Stimulated activated CD4-positive, alpha-beta T cell treated with anti-CD3 and anti-CD28 coated beads, Interleukin-4, amount 100 ng/mL, for 4 hours (primary cell): Measurements from ENCODE around the gene PPARD.
"Not testable (repeated sequence)": the region's sequence is repeated elsewhere in the genome, so short reads cannot be mapped to it uniquely, and the experiment has no call there.

Experiments used
- DNase-seq, 2 experiments: peaks; one replicate each; pipeline ENCODE4 v3.0.0-alpha.2; 2020

PPARD gene

DNA sequence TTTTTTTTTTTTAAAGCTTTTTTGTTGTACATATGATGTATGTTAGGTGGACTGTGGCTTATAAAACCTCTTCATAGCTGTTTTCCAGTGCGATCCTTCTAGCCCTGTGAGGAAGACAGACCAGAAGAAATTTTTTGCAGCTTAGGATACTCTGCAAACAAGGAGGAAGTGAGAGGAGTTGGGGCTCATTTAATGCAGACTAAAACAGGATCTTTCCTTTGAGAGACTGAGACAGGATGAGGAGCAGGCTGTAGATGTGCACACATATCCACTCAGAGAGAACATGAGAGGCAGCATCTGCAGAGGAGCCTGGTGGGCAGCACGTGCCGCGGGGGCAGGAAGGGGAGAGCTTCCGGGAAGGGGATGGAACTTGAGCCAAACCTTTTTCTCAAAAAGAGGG, 45.7 kb downstream of the PPARD start:
- no peak for DNase-seq

DNA sequence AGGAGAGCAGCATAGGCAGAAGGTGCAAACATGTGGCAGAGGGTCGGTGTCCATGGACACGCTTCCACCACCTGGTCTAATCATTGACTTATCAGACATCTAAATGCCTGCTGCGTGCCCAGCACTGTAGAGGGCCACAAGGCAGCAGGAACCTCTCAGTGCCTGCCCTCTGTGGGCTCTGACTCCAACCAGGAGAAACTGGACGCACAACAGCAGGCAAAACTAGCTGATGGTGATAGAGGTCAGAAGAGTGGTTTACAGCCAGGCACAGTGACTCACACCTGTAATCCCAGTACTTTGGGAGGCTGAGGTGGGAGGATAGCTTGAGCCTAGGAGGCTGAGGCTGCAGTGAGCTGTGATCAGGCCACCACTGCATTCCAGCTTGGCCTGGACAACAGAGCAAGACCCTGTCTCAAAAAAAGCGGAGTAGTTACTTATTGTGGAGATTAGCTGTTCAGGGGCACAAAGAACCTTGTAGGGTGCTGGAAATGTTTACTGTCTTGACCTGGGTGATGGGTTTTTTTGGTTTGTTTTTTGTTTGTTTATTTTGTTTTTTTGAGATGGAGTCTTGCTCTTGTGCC, 46.5 kb downstream of the PPARD start:
- no peak for DNase-seq

DNA sequence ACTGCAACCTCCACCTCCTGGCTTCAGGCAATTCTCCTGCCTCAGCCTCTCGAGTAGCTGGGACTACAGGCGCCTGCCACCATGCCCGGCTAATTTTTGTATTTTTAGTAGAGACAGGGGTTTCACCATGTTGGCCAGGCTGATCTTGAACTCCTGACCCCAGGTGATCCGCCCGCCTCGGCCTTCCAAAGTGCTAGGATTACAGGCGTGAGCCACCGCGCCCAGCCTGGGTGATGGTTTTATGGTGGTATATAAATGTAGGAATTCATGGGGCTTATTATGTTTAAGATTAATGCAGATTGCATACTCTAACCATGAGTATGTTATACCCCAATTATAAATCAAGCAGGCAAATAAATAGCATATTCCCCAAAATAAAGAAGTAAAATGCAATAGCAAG, 47.0 kb downstream of the PPARD start:
- DNase-seq = not testable (repeated sequence)

DNA sequence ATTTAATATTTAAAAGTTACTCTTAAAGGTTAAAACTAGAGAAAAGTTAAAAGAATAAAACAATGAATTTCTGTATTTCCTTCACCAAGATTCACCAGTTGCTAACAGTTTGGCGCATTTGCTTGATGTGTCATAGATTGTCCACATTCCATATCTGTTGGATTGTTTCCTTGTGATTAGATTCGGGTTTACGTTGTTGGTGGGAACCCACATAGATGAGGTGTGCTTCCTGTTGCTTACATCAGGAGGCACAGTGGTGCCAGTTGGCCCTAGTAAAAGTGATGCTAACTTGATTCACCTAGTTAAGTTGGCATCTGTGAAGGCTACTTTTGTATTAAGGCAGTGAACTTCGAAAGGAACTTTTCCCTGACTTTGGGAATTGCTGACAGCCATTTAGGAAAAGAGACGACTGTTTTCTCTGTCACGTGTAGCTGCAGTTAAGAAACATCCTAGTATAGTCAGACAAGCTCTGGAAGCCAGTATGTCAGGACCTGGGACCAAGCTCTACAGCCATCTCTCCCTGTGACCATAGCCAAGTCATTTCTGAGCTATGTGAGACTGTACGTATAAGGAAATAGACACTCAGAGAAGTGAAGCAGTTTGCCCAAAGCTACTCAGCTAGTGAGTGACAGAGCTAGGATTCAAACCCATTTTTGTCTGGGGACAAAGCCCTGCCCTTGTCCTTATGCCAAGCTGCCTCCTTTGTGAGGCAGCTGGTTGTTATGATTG, 49.0 kb downstream of the PPARD start:
- DNase-seq = no peak

DNA sequence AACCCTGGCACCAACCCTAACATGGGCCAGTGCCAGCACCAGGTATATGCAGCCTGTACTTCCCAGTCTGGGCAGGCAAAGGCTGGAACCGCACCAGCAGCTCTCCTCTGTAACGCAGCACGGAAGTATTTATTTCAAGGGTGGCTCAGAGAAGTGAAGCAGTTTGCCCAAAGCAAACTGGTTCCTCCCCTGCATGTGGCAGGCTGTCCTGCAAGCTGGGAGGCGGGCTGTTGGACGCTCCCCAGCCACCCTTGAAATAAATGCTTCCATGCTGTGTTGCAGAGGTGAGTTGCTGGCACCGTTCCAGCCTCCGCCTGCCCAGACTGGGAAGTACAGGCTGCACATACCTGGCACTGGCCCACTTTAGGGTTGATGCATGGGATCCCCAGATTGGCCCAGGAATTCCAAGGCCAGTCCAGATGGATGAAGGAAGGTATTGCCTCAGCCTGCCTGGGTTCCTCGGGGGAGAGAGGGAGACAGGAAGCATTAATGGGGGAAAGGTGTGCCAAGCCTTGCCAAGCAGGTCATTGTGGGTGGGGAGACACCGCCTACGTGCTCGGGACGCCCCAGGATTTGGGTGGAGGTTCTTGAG, 49.8 kb downstream of the PPARD start:
- DNase-seq = no peak

DNA sequence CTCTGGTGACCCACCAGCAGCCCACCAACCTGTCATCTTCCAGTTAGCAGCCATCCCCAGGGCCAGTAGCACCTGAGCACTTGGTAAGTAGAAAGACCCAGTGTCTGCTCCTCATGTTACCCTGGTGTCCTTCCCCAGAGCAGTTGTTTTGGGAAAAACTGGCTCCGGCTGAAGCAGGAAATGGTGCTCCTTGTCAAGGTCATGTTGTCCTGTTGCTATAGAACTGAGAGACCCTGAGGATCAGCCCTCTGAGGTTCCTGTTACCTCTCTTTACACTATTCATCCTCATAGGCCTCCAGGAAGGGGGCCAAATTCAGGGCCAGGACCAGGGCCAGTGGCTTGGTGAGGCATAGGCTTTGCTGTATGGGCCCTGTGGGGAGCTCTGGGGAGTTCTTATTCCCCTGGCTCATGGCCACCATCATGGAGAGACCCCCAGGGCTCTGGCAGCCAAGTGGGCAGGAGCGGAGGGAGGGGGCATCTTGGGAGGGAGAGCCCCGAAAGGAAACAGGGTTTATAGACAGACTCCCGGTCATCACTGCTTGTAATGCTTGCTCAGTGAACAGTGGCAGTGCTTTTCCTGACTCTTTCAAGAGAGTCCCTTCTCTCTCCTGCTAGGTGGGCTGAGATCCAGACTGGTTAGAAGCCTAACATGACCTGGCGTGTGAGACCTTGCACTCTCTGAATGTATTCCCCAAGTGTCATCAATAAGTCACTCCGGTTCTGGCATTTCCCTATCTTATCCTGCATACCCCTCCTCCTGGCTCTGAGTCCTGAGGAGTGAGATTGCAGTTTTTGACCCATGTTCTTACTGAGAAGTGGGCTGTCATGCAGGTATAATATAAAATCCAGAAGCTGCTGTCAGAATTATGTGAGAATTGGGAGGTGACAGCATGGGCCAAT, 50.7 kb downstream of the PPARD start:
- DNase-seq = no peak

DNA sequence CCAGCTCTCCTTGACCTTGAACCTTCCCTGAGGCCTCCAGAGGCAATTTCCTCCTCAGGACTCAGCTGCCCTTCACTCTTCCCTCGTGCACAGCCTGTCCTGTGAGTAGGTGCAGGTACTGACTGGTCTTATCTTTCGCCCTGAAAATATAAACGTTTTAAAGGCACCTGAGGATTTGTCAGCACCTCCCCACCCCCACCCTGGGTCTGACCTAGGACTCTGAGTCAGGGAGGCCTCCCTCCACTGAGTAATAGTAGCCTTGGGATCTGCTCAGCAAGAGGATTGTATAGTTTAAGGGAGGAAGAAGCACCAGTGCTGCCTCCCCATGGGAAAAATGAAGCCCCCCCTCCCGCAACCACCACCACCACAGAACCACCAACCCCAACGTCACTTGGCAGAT, 54.6 kb downstream of the PPARD start:
- no peak for DNase-seq

DNA sequence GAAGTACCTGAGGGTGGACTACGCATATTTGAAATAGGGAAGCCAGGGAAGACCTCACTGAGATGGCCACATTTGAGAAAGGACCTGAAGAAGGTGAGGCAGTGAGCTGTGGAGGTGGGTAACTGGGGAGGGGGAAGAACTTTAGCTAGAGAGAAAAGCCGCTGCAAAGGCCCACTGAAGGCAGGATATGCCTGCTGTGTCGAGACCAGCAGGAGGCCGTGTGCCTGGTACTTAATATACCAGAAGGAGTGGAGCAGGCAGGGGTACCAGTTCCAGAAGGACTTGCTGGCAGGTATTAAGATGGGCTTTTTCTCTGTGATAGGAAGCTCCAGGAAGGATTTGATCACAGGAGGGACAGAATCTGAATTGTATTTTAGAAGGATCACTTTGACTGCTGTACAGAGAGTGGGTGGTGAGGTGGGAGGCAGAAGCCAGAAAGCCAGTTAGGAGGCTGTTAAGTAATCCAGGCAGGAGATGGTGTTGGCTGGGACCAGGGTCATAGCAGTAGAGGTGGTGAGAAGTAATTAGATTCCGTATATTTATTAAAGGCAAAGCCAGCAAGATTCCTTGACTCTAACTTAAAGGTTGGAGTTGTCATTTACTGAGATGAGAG, 55.6 kb downstream of the PPARD start:
- no peak for DNase-seq

DNA sequence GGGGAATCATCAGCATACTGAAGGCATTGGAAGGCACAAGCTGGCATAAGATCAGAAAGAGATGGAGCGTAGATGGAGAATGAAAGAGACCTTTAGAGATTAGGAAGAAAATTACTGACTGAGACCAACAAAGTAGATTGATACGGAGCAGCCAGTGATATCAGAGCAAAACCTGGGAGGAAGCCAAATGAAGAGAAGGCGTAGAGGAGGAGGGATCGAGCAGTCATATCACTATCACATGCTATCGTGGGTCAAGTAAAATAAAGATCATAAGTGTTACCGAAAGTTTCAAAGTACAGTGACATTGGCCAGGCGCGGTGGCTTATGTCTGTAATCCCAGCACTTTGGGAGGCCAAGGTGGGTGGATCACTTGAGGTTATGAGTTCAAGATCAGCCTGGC, 56.2 kb downstream of the PPARD start:
- no peak for DNase-seq

DNA sequence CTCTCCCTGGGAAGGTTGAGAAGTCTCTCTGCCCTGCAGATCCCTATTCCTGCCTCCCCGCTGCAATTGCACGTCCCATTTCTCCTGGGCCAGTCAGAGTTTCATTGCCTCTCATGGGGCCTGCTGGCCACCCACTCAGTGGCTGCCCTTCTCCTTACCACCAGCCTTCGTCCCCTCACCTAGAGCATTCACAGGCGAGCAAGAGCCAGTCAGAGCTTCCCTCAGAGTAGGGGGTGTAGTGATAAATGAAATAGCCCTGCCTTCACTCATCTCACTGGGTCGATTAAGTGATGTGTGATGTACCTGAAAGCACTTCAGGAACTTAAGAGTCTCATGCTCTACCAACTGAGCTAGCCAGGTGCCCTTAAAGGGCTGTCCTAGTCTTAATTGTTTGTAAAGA, 57.8 kb downstream of the PPARD start:
- DNase-seq = no peak

DNA sequence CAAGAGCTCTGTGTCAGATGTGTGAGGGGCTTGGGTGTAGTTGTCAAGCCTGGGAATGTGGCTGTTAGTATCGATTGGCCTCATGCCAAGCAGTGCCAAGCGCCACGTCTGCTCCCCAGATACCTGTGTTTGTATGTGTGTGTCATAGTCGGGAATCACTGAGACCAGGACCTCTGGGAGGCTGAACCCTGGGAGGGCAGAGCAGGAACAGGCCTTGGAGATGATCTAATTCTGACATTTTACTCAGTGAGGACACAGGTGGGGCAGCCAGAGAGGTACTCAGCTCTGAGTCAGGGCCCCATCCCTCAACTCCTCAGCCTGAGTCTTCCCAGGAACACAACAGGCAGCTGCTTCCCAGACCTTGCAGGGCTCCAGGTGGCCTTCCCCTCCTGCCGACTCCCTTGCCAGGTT, 58.5 kb downstream of the PPARD start:
- no peak for DNase-seq

DNA sequence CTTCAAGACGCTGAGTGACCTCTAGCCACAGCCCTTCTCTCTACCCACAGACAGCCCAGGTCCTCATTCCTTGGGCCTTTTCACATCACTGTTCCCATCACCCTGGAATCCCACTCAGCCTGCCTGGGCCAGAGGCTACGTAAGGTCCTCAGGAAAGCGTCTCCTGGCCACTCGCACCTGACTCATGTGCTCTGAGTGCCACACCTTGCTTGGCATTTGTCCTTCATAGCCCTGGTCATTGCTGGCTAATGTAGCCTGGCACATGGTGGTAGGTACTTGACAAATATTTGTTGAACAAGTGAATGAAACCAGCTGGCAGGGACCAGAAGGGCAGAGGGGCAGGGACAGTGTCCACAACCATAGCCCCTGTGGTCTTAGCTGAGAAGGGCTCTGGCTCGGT, 59.2 kb downstream of the PPARD start:
- DNase-seq = no peak

DNA sequence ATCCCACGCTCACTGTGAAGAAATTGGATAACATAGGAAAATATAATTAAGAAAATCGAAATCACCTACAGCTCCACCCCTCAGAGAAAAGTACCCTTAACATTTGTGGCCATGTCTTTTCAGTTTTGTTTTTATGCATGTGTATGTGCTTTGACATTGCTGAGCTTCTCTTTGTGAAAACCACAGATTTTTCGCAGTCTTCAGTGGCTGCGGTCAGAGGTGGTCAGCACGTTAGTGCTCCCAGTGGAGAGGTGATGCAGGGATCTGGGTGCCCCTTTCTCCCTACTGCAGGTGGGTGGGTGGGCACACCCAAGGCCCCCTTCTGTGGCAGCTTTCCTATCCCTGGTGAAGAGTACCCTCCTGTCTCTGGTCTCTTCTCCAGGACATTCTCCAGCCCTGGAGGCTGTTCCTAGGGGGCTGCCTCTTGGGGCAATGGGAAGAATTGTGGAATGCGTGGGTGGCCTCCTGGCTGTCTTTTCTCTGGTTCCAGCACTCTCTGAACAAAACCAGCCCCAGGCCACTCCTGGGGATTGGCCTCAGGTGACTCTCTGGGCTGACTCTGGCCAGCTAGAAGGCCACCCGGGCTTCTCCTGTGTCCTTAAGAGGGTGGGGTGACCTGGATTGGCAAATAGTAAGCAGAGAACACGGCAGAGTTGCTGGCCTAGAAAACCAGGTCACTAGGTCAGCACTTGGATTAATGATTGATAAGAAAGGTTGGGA, 59.9 kb downstream of the PPARD start:
- no peak for DNase-seq

DNA sequence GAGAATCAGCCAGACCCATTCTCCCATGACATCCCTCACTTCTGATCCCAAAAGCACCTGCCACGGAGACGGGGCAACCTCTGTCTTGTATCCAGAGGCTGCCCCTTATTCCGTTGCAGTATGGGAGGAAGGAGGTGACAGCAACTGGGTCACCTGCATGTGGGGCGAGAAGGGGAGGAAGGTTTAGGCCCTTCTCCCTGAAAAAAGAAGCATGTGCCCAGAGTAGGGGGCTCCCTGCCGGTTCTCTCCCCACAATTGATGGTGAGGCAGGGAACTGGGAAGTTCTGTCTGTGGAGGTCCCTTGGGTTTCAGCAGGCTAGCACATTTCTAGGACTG, 60.5 kb downstream of the PPARD start:
- no peak for DNase-seq

DNA sequence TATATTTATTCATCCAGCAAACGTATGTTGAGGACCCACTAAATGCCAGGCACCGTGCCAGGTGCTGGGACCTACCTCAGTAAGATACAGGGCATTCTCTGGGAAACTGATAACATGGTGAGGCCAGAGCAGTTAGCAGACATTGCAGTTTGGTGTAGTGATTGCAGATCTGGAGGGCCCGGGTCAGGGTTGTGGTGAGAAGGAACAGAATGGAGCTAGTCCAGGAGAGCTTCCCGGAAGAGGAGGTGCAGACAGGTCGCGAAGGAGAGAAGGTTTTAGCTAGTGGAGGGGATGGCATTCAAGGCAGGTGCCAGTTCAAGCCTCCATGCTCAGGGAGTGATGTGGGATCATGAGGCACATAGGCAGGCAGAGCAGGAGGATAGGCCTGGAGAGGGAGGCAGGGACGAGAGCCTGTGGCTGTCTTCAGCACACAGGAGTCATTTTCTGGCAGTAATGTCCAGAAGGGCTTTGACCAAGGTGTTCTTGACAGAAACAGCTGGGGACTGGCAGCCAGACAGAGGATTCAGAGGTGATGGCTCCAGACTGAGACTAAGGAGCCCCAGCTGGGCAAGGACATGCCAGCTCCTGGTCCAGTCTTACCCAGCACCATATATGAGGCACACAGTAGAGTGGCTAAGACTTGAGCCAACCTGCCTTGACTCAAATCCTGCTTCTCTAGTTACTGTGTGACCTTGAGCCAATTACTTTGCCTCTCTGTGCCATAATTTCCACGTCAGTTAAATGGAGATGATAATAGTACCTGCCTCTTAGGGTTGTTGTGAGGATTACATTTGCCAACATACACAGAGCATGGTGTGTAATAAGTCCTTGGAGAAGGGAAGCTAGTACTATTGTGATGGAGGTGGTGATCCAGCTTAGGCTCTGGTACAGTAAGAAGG, 61.4 kb downstream of the PPARD start:
- DNase-seq = no peak

DNA sequence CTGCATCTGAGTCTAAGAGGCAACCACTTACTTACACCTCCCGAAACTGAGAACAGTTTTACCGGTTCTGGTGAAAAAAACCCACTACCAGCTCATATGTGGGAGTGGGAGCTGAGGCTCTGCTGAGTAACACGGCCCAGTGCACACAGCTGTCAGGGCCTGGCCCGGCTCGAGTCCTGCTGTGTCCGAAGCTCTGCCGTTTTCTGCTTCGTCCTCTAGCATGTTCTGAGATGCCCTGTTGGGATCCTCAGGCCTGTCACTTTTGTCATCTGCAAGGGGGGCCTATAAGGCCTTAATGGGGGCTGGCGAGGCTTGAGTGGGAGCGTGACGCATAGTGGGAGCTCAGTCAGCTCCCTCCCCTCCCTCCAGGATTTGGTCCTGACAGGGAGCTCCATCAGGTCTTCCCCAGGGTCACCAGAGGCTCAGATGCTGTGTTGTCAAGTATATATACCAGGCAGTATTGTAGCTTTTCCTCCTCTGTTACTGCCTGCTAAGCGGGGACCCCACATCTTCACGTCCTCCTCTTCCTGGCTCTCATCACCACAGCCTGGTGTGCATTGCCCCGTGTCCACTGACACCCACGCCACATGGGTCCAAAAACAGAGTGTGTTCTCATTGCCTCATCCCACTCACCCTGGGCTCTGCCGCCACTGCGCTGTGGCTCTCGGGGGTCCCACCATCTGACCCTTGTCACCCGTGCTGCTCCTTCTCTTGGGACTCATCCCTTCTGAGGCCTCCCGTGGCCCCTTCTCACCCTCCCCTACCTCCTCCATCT, 64.5 kb downstream of the PPARD start:
- DNase-seq = no peak

DNA sequence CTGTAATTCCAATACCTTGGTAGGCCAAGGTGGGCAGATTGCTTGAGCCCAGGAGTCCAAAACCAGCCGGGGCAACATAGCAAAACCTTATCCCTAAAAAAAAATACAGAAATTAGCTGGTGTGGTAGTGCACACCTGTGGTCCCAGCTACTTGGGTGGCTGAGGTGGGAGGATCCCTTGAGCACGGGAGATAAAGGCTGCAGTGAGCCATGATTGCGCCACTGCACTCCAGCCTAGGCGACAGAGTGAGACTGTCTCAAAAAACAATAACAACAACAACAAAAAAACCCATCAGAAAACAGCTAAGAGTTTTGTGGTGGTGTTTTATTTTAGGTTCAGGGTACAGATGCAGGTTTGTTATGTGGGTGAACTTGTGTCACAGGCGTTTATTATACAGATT, 66.9 kb downstream of the PPARD start:
- DNase-seq = no peak

DNA sequence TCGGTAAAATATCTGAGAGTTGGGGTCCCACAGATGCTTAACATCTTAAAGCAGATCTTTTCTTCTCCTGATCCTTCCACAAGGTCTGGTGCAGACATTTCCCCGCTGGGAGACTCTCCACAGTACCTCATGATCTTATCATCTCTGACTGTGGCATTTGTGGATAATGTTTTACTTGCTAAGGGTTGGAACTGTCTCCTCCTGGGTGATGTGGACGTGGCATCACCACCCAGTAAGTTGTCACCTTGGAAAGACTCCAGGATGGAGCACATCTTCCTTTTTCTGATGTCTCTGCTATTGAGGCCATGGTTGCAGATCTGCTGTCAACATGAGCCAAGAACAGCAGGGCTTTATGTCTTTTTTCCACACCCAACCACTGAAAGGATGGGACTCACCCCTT, 67.8 kb downstream of the PPARD start:
- DNase-seq = no peak

DNA sequence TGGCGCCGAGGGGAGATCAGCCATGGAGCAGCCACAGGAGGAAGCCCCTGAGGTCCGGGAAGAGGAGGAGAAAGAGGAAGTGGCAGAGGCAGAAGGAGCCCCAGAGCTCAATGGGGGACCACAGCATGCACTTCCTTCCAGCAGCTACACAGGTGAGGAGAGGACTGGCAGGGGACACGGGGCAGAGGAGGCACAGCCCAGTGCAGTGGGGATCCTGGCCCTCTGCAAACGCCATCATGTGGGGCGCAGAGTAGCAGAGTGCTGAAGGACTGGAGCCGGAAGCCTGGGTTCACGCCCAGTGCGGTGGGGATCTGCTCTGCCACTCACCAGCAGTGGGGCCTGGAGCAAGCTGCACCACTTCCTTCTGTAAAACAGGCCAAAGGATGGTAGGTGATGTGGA, 68.7 kb downstream of the PPARD start:
- no peak for DNase-seq

DNA sequence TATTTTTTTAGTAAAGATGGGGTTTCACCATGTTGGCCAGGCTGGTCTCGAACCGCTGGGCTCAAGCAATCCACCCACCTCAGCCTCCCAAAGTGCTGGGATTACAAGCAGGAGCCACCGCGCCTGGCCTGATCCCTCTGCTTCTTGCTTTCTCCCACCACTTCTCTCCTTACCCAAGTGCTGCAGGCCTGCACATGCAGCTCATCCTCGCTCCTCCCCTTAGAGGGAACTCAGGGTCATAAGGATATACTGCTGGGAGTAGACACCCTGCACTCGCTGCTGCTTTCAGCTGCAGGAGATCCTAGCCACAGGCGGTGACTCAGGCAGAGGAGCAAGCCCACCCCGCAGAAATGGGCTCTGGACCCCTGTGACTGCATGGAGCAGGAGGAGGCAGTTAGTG, 69.7 kb downstream of the PPARD start:
- no peak for DNase-seq

DNA sequence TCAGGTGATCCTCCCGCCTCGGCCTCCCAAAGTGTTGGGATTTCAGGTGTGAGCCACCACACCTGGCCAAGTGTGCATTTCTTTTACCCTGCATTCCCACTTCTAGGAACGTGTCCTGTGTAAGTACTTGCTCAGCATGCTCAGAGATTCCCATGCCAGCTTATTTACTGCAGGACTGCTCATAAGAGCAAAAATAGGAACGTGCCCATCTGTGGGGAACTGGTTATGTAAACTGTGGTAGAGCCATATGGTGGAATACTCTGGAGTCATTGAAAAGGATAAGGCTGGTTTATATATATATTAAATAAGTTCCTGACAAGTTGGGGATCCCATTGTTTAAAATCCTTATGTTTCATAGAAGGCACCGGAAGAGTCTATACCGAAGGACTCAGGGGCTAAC, 71.6 kb downstream of the PPARD start:
- DNase-seq = no peak
